Glutamatergic neuron (in vitro differentiated cells): ENCODE data around the gene DHX35. TPM values are rescaled to one million over a fixed set of nuclear protein-coding genes. Genes with fewer than 3 reads are reported as not detected.

Experiments used
- DNase-seq: peaks from one replicate; pipeline ENCODE4 v3.0.0; 2022
- H3K27ac Mint-ChIP-seq: one replicate; pipeline ENCODE4 v1.8.0; 2020; ENCODE audit warnings: mild to moderate bottlenecking, mixed read lengths, inconsistent platforms; ENCODE audit not compliant: unreplicated experiment
- H3K27me3 Mint-ChIP-seq: one replicate; pipeline ENCODE4 v1.8.0; 2020; ENCODE audit warnings: mild to moderate bottlenecking, moderate library complexity, mixed read lengths, inconsistent platforms; ENCODE audit not compliant: unreplicated experiment
- H3K36me3 Mint-ChIP-seq: one replicate; pipeline ENCODE4 v1.8.0; 2020; ENCODE audit warnings: mild to moderate bottlenecking, mixed read lengths, inconsistent platforms; ENCODE audit not compliant: unreplicated experiment
- H3K4me1 Mint-ChIP-seq: one replicate; pipeline ENCODE4 v1.8.0; 2020; ENCODE audit warnings: mild to moderate bottlenecking, low read depth, mixed read lengths, inconsistent platforms; ENCODE audit not compliant: unreplicated experiment
- H3K4me3 Mint-ChIP-seq: one replicate; pipeline ENCODE4 v1.8.0; 2020; ENCODE audit warnings: mild to moderate bottlenecking, mixed read lengths, inconsistent platforms; ENCODE audit not compliant: unreplicated experiment
- H3K9me3 Mint-ChIP-seq: one replicate; pipeline ENCODE4 v1.8.0; 2020; ENCODE audit warnings: mild to moderate bottlenecking, moderate library complexity, mixed read lengths, inconsistent platforms; ENCODE audit not compliant: unreplicated experiment
- total RNA-seq: library from RNA; stranded (reverse); fragmentation: NEBNext Ultra II Directional; extraction: Animal tissue kit (Norgen Biotek cat#: 25700); gene quantifications from one replicate; pipeline ENCODE4 v1.2.1, GENCODE V29; 2021; ENCODE audit not compliant: unreplicated experiment
- TF ChIP-seq, protein P1 (sequence below): fragments of 200-600 bp; sonication (generic); IDR thresholded peaks from one replicate; pipeline ENCODE4 v1.5.0; 2021; ENCODE audit not compliant: partially characterized antibody, unreplicated experiment

The DHX35 gene
- total RNA-seq, 1 donor from 2014 or later: 12.0 TPM

DNA sequence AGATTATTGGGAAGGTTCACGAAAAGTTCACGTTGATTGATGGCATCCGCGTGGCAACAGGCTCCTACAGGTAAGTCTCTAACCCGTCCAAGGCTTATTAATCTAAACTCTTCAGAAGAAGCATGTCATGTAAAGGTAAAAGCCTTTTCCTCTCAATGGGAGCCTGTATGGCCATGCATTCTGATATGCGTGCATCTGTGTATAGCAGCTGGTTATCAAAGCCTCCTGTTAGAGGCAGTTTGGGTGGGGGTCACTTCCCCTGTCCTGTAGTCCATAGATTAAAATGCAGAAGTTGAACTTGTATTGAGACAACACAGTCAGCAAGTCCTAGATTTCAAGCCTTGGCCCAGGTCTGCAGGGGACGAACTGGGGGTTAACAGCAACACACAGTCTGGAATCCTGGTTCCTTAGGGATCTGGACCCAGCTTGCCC is 14.2 kb upstream of the DHX35 start:
- no peaks in the 10 kb centered on the region for H3K36me3 Mint-ChIP-seq
- DNase-seq: no peak
- no peaks in the 10 kb centered on the region for H3K9me3 Mint-ChIP-seq
- H3K27ac Mint-ChIP-seq: no peak overlapping the region
- no peak overlapping the region for H3K4me3 Mint-ChIP-seq
- H3K27me3 Mint-ChIP-seq: no peaks in the 10 kb centered on the region
- TF ChIP-seq, protein P1, sequence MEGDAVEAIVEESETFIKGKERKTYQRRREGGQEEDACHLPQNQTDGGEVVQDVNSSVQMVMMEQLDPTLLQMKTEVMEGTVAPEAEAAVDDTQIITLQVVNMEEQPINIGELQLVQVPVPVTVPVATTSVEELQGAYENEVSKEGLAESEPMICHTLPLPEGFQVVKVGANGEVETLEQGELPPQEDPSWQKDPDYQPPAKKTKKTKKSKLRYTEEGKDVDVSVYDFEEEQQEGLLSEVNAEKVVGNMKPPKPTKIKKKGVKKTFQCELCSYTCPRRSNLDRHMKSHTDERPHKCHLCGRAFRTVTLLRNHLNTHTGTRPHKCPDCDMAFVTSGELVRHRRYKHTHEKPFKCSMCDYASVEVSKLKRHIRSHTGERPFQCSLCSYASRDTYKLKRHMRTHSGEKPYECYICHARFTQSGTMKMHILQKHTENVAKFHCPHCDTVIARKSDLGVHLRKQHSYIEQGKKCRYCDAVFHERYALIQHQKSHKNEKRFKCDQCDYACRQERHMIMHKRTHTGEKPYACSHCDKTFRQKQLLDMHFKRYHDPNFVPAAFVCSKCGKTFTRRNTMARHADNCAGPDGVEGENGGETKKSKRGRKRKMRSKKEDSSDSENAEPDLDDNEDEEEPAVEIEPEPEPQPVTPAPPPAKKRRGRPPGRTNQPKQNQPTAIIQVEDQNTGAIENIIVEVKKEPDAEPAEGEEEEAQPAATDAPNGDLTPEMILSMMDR: no peak
- H3K4me1 Mint-ChIP-seq: no peaks in the 10 kb centered on the region

DNA sequence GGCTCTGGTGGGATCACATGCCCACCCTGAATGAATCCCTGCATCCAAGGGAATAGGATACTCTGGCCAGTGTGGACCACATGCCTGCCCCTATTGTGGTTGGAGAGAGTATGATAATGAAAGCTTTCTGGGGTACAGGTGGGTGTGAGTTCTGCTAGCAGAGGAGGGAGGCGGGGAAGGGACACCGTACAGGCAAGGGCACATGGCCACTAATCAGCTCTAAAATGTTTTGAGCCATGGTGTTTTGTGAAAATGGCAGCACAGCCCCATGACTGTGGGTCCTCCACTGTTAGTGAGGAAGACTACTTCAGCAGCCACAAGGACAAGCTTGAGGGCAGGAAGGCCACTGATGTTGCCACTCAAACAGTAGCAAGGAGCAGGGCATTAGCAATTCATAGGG is 11.9 kb upstream of the DHX35 start:
- Mint-ChIP-seq H3K27ac (no peak overlapping the region), H3K4me3 (no peak overlapping the region), H3K27me3 (no peaks in the 10 kb centered on the region), H3K4me1 (no peaks in the 10 kb centered on the region), H3K36me3 (no peaks in the 10 kb centered on the region), H3K9me3 (no peaks in the 10 kb centered on the region)
- DNase-seq: no peak
- TF ChIP-seq, protein P1: no peak

DNA sequence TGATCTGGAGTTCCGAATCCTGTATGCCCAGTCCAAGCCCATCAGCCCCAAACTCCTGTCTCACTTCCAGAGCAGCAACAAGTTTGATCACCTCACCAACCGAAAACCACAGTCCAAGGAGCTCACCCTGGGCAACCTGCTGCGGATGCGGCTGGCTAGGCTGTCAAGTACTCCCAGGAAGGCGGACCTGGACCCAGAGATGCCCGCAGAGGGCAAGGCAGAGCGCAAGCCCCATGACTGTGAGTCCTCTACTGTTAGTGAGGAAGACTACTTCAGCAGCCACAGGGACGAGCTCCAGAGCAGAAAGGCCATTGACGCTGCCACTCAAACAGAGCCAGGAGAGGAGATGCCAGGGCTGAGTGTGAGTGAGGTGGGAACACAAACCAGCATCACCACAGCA is 10.5 kb upstream of the DHX35 start:
- Mint-ChIP-seq H3K9me3 (no peaks in the 10 kb centered on the region), H3K27ac (no peak overlapping the region), H3K4me3 (no peak overlapping the region), H3K27me3 (no peaks in the 10 kb centered on the region), H3K4me1 (no peaks in the 10 kb centered on the region), H3K36me3 (no peaks in the 10 kb centered on the region)
- TF ChIP-seq, protein P1: no peak
- no peak for DNase-seq

DNA sequence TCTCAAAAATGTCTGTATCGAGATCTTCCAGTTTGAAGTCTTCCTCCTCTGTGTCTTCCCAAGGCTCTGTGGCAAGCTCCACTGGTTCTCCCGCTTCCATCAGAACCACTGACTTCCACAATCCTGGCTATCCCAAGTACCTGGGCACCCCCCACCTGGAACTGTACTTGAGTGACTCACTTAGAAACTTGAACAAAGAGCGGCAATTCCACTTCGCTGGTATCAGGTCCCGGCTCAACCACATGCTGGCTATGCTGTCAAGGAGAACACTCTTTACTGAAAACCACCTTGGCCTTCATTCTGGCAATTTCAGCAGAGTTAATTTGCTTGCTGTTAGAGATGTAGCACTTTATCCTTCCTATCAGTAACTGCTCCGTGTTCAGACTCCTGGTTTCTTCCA is 10.0 kb upstream of the DHX35 start:
- Mint-ChIP-seq H3K27ac (no peak overlapping the region), H3K36me3 (no peaks in the 10 kb centered on the region), H3K27me3 (no peaks in the 10 kb centered on the region), H3K9me3 (no peaks in the 10 kb centered on the region), H3K4me1 (no peaks in the 10 kb centered on the region), H3K4me3 (no peak overlapping the region)
- TF ChIP-seq, protein P1: no peak
- DNase-seq: no peak

DNA sequence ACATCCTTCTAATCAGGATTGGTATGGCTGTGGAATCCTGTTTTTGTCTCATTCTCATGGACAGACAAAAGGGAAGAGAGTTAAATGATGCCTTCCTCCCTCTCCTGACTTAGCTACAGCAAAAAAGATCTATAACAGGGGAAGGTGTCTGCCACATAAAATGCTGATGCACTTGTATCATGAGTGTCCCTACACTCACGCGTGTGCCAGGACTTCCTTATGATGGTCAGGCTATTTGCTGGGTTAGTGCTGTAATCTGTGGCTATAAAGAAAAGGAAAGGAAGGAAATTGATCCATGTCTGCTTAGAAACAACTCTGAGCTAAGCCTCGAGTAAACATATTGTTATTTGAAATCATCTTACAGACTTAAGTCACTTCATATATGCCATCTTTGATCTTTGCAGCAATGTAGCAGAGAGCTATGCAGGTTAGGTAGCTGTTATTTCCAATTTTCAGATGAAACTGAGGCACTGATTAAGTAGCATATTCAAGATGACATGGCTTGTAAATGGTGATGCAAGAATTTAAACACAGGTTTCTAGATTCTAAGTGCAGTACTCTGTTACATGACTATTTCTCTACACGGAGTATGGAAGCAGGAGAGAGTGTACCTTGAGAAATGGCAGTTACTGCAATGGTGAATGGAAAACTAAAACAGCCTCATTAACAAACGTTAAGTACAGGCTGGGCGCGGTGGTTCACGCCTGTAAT is 8.4 kb upstream of the DHX35 start:
- Mint-ChIP-seq H3K36me3 (no peaks in the 10 kb centered on the region), H3K4me1 (no peaks in the 10 kb centered on the region), H3K9me3 (no peaks in the 10 kb centered on the region), H3K27me3 (no peaks in the 10 kb centered on the region), H3K27ac (no peak overlapping the region), H3K4me3 (no peak overlapping the region)
- TF ChIP-seq, protein P1: no peak
- DNase-seq: no peak
